T-helper 1 cell treated with Interleukin-12 subunit alpha and Interleukin-12 subunit beta and Interleukin-4 antibody, amounts not matched to agents 30 μg/mL and 1 μg/mL, for 36 hours (primary cell): ENCODE data around the gene CLN6.
"Not testable (repeated sequence)": the region's sequence is repeated elsewhere in the genome, so short reads cannot be mapped to it uniquely, and the experiment has no call there.

Experiments used
- H3K27ac Mint-ChIP-seq: one replicate; pipeline ENCODE4 v1.8.0; 2021; ENCODE audit warnings: mild to moderate bottlenecking, mixed read lengths
- H3K27me3 Mint-ChIP-seq: one replicate; pipeline ENCODE4 v1.8.0; 2021; ENCODE audit warnings: low read depth, mixed read lengths
- H3K36me3 Mint-ChIP-seq: one replicate; pipeline ENCODE4 v1.8.0; 2021; ENCODE audit warnings: low read depth, mixed read lengths
- H3K4me1 Mint-ChIP-seq: one replicate; pipeline ENCODE4 v1.8.0; 2021; ENCODE audit warnings: low read depth, mixed read lengths
- H3K4me3 Mint-ChIP-seq: one replicate; pipeline ENCODE4 v1.8.0; 2021; ENCODE audit warnings: mild to moderate bottlenecking, moderate library complexity, mixed read lengths
- H3K9me3 Mint-ChIP-seq: one replicate; pipeline ENCODE4 v1.8.0; 2021; ENCODE audit warnings: mixed read lengths

Gene CLN6

GRCh38 chr15:68234060-68234459 lies 4.5 kb upstream of the CLN6 start:
- H3K27me3 Mint-ChIP-seq, result peaks cover 14% of the 10 kb centered on the region
- no peak overlapping the region for H3K27ac Mint-ChIP-seq
- peaks cover 9% of the 10 kb centered on the region for H3K4me1 Mint-ChIP-seq
- no peaks in the 10 kb centered on the region for H3K36me3 Mint-ChIP-seq
- no peak overlapping the region for H3K4me3 Mint-ChIP-seq
- no peaks in the 10 kb centered on the region for H3K9me3 Mint-ChIP-seq

DNA sequence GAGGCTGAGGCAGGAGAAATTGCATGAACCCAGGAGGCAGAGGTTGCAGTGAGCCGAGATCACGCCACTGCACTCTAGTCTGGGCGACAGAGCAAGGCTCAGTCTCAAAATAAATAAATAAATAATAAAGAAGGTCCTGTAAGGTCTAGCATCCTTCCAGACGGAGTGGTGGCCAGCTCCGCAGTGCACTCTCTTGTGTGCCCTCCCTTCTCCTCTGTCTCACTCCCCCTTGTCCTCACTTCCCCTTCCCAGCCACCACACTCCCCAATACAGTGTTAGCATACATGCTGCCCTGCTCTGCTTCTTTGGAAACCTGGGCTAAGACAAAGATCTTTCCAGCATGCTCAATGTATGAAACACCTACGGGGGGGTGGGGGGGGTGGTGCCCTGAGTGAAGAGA lies 3.4 kb upstream of the CLN6 start:
- Mint-ChIP-seq H3K27ac (no peak overlapping the region), H3K36me3 (peaks cover 5% of the 10 kb centered on the region), H3K4me3 (no peak overlapping the region), H3K27me3 (peaks cover 4% of the 10 kb centered on the region), H3K9me3 (no peaks in the 10 kb centered on the region), H3K4me1 (peaks cover 18% of the 10 kb centered on the region)

DNA sequence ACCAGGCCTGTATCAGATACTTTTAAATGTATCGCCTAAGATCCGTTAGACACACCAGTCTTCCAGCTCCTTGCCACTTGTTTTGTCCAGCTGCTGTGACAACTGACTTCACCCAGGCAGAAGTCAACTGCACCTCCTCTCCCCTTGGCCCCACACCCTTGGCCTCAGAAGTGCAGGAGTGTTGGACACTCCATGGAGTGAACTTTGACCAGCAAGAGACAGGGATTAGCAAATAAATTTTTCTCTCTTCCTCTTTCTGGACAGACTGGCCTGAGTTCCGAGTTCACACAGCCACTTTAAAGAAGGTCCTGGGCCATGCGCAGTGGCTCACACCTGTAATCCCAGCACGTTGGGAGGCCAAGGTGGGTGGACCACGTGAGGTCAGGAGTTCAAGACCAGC lies 2.9 kb upstream of the CLN6 start:
- H3K4me3 Mint-ChIP-seq, result no peak overlapping the region
- H3K9me3 Mint-ChIP-seq, result no peaks in the 10 kb centered on the region
- peaks cover 4% of the 10 kb centered on the region for H3K27me3 Mint-ChIP-seq
- no peak overlapping the region for H3K27ac Mint-ChIP-seq
- H3K36me3 Mint-ChIP-seq, result peaks cover 5% of the 10 kb centered on the region
- peaks cover 23% of the 10 kb centered on the region for H3K4me1 Mint-ChIP-seq

DNA sequence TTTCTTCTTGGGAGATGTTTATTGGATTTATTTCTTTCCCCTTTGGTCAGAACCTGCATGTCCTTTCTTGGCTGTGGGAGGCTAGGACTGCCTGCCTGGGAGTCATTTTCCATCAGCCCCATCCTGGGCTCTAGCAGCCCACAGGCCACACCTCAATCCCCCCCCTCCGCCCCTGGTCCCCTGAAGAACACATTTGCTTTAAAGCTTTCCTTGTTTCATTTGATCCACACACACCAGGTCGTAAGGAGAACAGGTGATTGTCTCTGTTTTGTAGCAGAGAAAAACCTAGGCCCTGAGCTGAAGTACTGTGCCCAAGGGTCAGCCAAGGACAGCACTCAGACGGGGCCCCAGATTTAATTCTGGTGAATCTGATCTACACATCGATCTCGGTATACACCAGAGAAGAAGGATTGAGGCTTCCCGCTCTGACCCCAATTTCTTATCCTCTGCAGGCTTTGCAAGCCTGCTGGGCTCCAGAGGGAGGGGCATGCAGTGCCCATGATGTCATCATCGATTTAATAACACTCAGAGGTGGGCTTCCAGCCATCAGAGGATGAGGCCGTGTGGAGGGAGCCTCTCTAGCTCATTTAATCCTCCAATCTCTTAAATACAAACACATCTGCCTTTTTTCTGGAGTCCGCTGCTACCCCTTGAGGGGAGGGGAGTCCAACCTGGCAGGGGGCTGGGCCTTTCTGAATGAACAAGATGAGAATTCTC lies 1.7 kb upstream of the CLN6 start:
- peak overlapping the region; percentile 8 for H3K4me3 Mint-ChIP-seq

DNA sequence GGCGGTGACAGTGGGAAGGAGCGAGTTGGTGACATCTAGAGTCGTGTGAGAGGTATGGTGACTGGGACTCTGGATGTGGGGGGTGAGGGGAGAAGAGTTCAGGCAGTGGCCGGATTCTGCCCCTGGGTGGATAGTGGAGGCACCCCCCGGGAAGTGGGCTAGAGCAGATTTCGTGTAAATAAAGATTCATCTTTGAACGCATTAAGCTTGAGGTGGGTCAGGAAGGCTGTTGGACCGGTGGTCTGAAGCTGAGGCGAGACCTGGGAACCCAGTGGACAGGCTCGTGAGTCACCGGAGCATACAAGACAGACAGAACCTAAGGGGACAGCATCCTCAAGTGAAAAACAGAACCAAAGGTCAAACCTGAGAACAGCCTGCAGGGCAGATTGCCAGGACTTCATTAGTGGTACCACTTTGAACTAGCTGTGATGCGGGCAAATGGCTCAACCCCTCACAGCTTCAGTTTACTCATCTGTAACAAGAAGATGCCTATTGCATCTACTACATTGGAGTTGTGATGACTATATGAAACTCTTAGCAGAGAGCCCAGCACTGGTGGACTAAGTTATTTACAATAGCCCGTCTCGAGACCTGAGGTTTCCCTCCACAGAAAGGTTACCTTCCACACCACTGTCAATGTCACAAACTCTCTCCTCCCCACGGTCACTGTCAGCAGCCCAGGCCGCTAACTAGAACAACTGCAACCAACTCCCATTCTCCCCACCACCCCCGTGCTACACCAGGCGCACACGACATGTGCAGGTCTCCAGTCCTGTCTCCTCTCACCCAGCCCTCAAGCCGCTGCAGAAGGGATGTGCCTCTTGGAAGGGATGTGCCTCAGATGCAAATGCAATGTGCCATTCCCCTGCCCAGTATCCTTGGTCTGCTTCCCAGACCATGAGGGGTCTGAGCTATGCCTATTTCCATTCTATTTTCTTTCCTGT lies 901 bp upstream of the CLN6 start:
- Mint-ChIP-seq H3K9me3 (no peaks in the 10 kb centered on the region), H3K27me3 (peaks cover 4% of the 10 kb centered on the region), H3K36me3 (peaks cover 5% of the 10 kb centered on the region), H3K4me3 (peak overlapping the region; percentile 92), H3K4me1 (peaks cover 30% of the 10 kb centered on the region), H3K27ac (peak overlapping the region; percentile 86)

More for the DNA sequence above, 1.7 kb upstream of the CLN6 start:
- H3K36me3 Mint-ChIP-seq, result peaks cover 5% of the 10 kb centered on the region
- H3K27me3 Mint-ChIP-seq, result peaks cover 4% of the 10 kb centered on the region
- peaks cover 30% of the 10 kb centered on the region for H3K4me1 Mint-ChIP-seq
- no peak overlapping the region for H3K27ac Mint-ChIP-seq
- H3K9me3 Mint-ChIP-seq, result no peaks in the 10 kb centered on the region

DNA sequence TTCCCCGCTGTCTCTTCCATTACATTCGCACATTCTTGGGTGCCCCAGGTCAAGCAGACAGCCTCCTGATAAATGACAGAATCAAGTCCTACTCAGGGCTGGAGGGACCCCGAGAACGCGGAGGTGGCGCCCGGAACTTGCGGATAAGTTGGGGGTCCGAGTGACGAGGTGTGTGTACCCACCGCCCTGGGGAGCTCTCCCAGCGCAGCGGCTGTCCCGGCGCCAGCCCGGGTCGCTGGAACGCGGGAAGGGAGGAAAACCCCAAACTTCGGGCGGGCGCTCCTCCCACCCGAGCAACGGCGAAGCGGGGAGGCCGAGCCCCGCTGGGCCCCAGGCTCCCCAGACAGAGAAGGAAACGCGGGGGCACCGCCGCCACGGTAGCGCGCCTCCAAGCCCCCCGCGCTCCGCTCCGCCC lies 550 bp downstream of the CLN6 start:
- H3K4me3 Mint-ChIP-seq, result peak overlapping the region; percentile 83
- peak overlapping the region; percentile 74 for H3K27ac Mint-ChIP-seq
- H3K27me3 Mint-ChIP-seq, result peaks cover 4% of the 10 kb centered on the region
- H3K9me3 Mint-ChIP-seq, result no peaks in the 10 kb centered on the region
- H3K36me3 Mint-ChIP-seq, result peaks cover 7% of the 10 kb centered on the region
- H3K4me1 Mint-ChIP-seq, result peaks cover 40% of the 10 kb centered on the region

DNA sequence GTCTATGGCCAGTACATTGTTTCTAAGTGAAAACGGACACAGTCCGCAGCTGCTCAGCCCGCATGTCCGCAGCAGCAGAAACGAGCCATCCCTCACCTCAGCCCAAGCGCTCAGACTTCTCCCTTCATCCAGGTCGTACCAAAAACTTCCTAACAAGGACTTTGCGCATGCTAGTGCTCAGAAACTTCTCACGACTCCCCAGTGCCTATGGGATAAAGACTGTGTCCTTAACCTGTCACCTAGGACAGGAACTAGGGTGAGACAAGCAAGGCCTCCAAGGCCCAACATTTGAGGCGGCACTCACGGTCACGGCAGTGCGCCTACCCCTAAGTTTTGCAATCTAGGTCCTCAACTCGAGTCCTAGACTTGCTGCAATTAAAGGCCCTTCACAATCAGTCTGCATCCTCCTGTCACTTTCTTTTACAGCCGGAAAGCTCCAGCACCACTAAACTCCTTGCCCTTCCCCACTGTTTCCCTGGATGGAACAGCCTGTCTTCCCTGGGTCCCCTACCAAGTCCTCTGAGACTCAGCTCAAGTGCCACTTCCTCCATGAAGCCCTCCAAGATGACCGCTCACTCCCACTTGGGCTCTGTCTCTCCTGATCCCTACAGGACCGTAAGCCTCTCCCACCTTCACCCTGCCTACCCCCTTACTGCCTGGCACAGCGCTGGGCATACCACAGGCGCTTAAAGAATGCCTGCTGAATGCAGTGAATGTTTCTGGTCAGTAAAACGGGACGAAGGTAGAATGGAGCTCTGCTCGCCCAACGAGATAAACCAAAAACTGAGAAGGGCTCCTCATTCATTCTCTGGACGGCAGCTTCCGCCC lies 1.2 kb downstream of the CLN6 start:
- Mint-ChIP-seq H3K27me3 (peaks cover 4% of the 10 kb centered on the region), H3K36me3 (peaks cover 7% of the 10 kb centered on the region), H3K4me3 (peak overlapping the region; percentile 83), H3K27ac (peak overlapping the region; percentile 74), H3K4me1 (peaks cover 40% of the 10 kb centered on the region), H3K9me3 (no peaks in the 10 kb centered on the region)

GRCh38 chr15:68227643-68228142 lies 1.8 kb downstream of the CLN6 start:
- H3K36me3 Mint-ChIP-seq, result peaks cover 10% of the 10 kb centered on the region
- peak overlapping the region; percentile 31 for H3K27ac Mint-ChIP-seq
- H3K27me3 Mint-ChIP-seq, result peaks cover 4% of the 10 kb centered on the region
- H3K4me3 Mint-ChIP-seq, result peak overlapping the region; percentile 83
- no peaks in the 10 kb centered on the region for H3K9me3 Mint-ChIP-seq
- H3K4me1 Mint-ChIP-seq, result peaks cover 40% of the 10 kb centered on the region

DNA sequence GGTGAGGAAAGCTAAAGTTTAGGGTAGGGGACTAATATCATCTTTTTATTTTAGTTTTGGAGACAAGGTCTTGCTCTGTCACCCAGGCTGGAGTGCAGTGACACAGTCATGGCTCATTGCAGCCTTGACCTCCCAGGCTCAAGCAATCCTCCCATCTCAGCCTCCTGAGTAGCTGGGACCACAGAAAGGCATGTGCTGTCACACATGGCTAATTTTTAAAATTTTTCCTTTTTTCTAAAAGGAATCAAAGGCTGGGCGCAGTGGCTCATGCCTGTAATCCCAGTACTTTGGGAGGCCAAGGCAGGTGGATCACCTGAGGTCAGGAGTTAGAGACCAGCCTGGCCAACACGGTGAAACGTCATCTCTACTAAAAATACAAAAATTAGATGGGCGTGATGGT lies 4.1 kb downstream of the CLN6 start:
- peaks cover 38% of the 10 kb centered on the region for H3K4me1 Mint-ChIP-seq
- not testable (repeated sequence) for H3K36me3 Mint-ChIP-seq, H3K4me3 Mint-ChIP-seq, H3K9me3 Mint-ChIP-seq, H3K27me3 Mint-ChIP-seq
- H3K27ac Mint-ChIP-seq, result peak overlapping the region; percentile 6

DNA sequence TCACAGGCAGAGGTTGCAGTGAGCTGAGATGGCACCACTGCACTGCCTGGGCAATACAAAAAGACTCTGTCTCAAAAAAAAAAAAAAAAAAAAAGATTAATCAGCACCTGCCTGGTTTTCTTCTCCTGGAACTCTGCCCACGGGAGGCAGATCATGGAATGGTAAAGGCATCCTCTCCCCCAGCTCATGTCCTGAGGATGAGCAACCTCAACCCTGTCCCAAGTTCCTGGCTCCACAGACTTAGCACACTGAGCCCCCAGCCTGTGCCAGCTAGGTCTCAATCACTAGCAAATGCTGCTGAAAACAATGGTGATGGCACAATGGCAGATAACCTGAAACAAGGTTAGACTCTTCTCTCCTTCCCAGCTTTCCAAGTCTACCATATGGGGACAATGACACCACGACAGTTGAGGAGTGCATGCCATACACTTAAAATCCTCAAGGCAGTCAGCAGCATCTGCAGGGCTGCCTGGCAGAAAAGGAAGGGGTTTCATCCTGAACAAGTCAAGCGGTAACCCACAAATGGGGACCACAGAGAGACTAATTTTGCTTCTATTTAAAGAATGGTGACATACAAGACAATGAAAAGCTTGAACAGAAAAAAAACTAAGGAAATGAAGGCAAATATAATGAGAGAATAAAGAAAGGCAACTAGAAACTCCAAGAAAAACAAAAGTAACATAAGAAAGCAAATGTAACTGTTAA lies 4.8 kb downstream of the CLN6 start:
- Mint-ChIP-seq H3K27ac (peak overlapping the region; percentile 37), H3K4me3 (peak overlapping the region; percentile 18), H3K4me1 (peaks cover 32% of the 10 kb centered on the region), H3K27me3 (no peaks in the 10 kb centered on the region), H3K9me3 (no peaks in the 10 kb centered on the region), H3K36me3 (peaks cover 10% of the 10 kb centered on the region)

- Mint-ChIP-seq H3K4me3 (no peak overlapping the region), H3K9me3 (no peaks in the 10 kb centered on the region), H3K27me3 (no peaks in the 10 kb centered on the region), H3K36me3 (peaks cover 10% of the 10 kb centered on the region), H3K4me1 (peaks cover 32% of the 10 kb centered on the region), H3K27ac (no peak overlapping the region)
Observed at GRCh38 chr15:68224108-68224507, 5.4 kb downstream of the CLN6 start.

DNA sequence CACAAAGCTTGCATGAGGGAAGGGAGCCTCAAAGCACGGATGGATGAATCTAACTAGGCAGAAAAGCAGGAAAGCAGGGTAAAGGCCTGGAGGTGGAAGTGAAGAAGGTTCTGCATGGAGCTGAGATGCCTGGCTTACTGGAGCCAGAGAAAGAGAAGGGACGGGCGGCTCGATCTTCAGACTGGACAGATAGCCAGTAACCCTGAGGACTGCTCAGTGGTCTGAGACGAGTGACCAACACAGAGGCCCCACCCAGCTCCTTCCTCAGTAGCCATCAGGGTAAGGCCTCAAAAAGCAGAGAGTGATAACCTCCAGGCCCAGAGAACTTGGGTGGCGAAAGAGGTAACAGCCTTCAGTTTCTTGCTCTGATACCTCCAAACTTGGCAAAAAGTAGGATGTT lies 6.4 kb downstream of the CLN6 start:
- Mint-ChIP-seq H3K4me3 (no peak overlapping the region), H3K4me1 (peaks cover 25% of the 10 kb centered on the region), H3K27ac (no peak overlapping the region), H3K36me3 (peaks cover 7% of the 10 kb centered on the region), H3K27me3 (no peaks in the 10 kb centered on the region), H3K9me3 (no peaks in the 10 kb centered on the region)

- H3K27me3 Mint-ChIP-seq, H3K4me3 Mint-ChIP-seq, H3K27ac Mint-ChIP-seq, H3K9me3 Mint-ChIP-seq: not testable (repeated sequence)
- Mint-ChIP-seq H3K36me3 (peaks cover 14% of the 10 kb centered on the region), H3K4me1 (peaks cover 17% of the 10 kb centered on the region)
Observed at GRCh38 chr15:68222432-68222743, 7.1 kb downstream of the CLN6 start.
